ENCODE measurements around the gene PXDN. TPM values are rescaled to one million over a fixed set of nuclear protein-coding genes. Genes with fewer than 3 reads are reported as not detected.

PXDN gene
- total and polyA plus RNA-seq, 10 of the 15 experiments (the other 5 are each of a cell fraction or from before 2014, with no cell fraction given): 0.12 to 0.69 (median 0.23) TPM; not detected in 5

- DNase-seq (ENCODE audit: low read depth, low spot score) (no peak), ATAC-seq (no peak), FAIRE-seq (no peak)
- RAD21 ChIA-PET (ENCODE audit: unreplicated experiment): no interaction called here
- Histone ChIP-seq H3K36me3 (ENCODE audit: control insufficient read depth in 2 of 2, insufficient read depth in 2 of 2, low read length in 1 of 2) (no peaks in the 10 kb centered on the region), H3K4me1 (ENCODE audit: control insufficient read depth, insufficient read depth, low read length) (no peaks in the 10 kb centered on the region), H3K4me2 (ENCODE audit: control insufficient read depth, insufficient read depth) (no peak overlapping the region), H3K79me2 (ENCODE audit: control insufficient read depth, insufficient read depth, low read length) (no peaks in the 10 kb centered on the region), H3K9me3 (replicated peaks; ENCODE audit: control insufficient read depth, insufficient read depth, low read length) (no peaks in the 10 kb centered on the region), H3K27me3 (replicated peaks in 1 of 2; ENCODE audit: control insufficient read depth in 2 of 2, insufficient read depth in 2 of 2, low read length in 1 of 2) (no peaks in the 10 kb centered on the region), H3K9ac (ENCODE audit: control insufficient read depth, insufficient read depth, low read length) (no peak overlapping the region), H3K27ac (ENCODE audit: control insufficient read depth, insufficient read depth) (no peak overlapping the region), H2AFZ (ENCODE audit: control insufficient read depth, low read depth, low read length) (no peak overlapping the region), H3K4me3 (no peak overlapping the region), H4K20me1 (ENCODE audit: control insufficient read depth, insufficient read depth) (no peaks in the 10 kb centered on the region)
- SMC1A ChIA-PET (ENCODE audit: uncharacterized antibody, unreplicated experiment): no interaction called here
- no TSS peak for BruUV-seq (replicated peaks)
- intact Hi-C loops (cut with micrococcal nuclease; ENCODE audit: unreplicated experiment) (no loop called here), in situ Hi-C loops (cut with MboI) (no loop called here)
- POLR2A ChIA-PET: no interaction called here
- CTCF ChIA-PET: no interaction called here
- TF ChIP-seq, protein P1, sequence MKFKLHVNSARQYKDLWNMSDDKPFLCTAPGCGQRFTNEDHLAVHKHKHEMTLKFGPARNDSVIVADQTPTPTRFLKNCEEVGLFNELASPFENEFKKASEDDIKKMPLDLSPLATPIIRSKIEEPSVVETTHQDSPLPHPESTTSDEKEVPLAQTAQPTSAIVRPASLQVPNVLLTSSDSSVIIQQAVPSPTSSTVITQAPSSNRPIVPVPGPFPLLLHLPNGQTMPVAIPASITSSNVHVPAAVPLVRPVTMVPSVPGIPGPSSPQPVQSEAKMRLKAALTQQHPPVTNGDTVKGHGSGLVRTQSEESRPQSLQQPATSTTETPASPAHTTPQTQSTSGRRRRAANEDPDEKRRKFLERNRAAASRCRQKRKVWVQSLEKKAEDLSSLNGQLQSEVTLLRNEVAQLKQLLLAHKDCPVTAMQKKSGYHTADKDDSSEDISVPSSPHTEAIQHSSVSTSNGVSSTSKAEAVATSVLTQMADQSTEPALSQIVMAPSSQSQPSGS (IDR thresholded peaks at IDR 0.05; ENCODE audit: low read length): no peak
- 10% methylated on average over 6 of the region's 6 CpGs for WGBS (ENCODE audit: insufficient coverage, insufficient replicate concordance, low lambda C conversion rate, missing lambda C conversion rate)
Observed at GRCh38 chr2:1631292-1632001, 112.9 kb downstream of the PXDN start.

- Histone ChIP-seq H3K36me3 (ENCODE audit: control insufficient read depth in 2 of 2, insufficient read depth in 2 of 2, low read length in 1 of 2) (no peaks in the 10 kb centered on the region), H3K4me1 (ENCODE audit: control insufficient read depth, insufficient read depth, low read length) (no peaks in the 10 kb centered on the region), H3K27me3 (replicated peaks in 1 of 2; ENCODE audit: control insufficient read depth in 2 of 2, insufficient read depth in 2 of 2, low read length in 1 of 2) (no peaks in the 10 kb centered on the region), H2AFZ (ENCODE audit: control insufficient read depth, low read depth, low read length) (no peak overlapping the region), H3K9ac (ENCODE audit: control insufficient read depth, insufficient read depth, low read length) (no peak overlapping the region), H3K27ac (ENCODE audit: control insufficient read depth, insufficient read depth) (no peak overlapping the region), H3K4me3 (no peak overlapping the region), H3K79me2 (ENCODE audit: control insufficient read depth, insufficient read depth, low read length) (no peaks in the 10 kb centered on the region), H4K20me1 (ENCODE audit: control insufficient read depth, insufficient read depth) (no peaks in the 10 kb centered on the region), H3K4me2 (ENCODE audit: control insufficient read depth, insufficient read depth) (no peak overlapping the region), H3K9me3 (replicated peaks; ENCODE audit: control insufficient read depth, insufficient read depth, low read length) (no peaks in the 10 kb centered on the region)
- BruUV-seq (replicated peaks): no TSS peak
- DNase-seq (ENCODE audit: low read depth, low spot score) (no peak), FAIRE-seq (no peak), ATAC-seq (no peak)
- TF ChIP-seq ZNF274 (IDR thresholded peaks at IDR 0.05; ENCODE audit: insufficient read depth, insufficient read length) (no peak), TCF7 (IDR thresholded peaks at IDR 0.05; ENCODE audit: borderline replicate concordance) (no peak), CBX5 (IDR thresholded peaks at IDR 0.05; ENCODE audit: low read depth) (no peak), CBX3 (IDR thresholded peaks at IDR 0.05; ENCODE audit: borderline replicate concordance, low read depth) (no peak), ZBED1 (IDR thresholded peaks at IDR 0.05; ENCODE audit: borderline replicate concordance) (no peak)
- 4% methylated on average over 2 of the region's 2 CpGs for WGBS (ENCODE audit: insufficient coverage, insufficient replicate concordance, low lambda C conversion rate, missing lambda C conversion rate)
- SMC1A ChIA-PET (ENCODE audit: uncharacterized antibody, unreplicated experiment): no interaction called here
- RAD21 ChIA-PET (ENCODE audit: unreplicated experiment): no interaction called here
- POLR2A ChIA-PET: no interaction called here
- in situ Hi-C loops (cut with MboI): no loop called here
- CTCF ChIA-PET: no interaction called here
- intact Hi-C loops (cut with micrococcal nuclease; ENCODE audit: unreplicated experiment): no loop called here
Observed at GRCh38 chr2:1628893-1629292, 115.4 kb downstream of the PXDN start.

All from GM12878 (cell line).